ENCODE data around the gene PDE8A.

DNA sequence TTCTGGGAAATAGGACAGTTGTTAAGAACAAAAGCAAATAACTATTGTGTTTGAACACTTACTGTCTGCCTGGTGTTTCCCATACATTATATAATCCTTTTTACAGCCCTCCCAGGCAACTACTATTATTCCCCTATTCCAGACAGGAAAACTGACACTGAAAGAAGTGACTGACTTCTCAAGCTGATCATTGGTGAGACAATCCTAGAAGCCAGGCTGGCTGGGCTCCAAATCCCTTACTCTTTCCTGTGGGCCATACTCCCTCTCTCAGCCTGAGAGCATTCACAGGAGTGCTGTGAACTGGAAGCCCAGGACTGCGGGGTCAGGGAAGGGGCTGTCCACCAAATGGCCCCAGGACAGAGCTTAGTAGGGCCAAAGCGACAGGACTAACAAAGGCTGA, 39.2 kb upstream of the PDE8A start:
- TF ChIP-seq, protein P1, sequence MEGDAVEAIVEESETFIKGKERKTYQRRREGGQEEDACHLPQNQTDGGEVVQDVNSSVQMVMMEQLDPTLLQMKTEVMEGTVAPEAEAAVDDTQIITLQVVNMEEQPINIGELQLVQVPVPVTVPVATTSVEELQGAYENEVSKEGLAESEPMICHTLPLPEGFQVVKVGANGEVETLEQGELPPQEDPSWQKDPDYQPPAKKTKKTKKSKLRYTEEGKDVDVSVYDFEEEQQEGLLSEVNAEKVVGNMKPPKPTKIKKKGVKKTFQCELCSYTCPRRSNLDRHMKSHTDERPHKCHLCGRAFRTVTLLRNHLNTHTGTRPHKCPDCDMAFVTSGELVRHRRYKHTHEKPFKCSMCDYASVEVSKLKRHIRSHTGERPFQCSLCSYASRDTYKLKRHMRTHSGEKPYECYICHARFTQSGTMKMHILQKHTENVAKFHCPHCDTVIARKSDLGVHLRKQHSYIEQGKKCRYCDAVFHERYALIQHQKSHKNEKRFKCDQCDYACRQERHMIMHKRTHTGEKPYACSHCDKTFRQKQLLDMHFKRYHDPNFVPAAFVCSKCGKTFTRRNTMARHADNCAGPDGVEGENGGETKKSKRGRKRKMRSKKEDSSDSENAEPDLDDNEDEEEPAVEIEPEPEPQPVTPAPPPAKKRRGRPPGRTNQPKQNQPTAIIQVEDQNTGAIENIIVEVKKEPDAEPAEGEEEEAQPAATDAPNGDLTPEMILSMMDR (IDR thresholded peaks at IDR 0.05), result no peak
- no peak for TF ChIP-seq POLR2A (IDR thresholded peaks at IDR 0.05)
